ENCODE measurements around the gene MAML3.

The MAML3 gene

GRCh38 chr4:140066031-140066930, 87.7 kb downstream of the MAML3 start:
- no peak for TF ChIP-seq CTCF (IDR thresholded peaks at IDR 0.05; ENCODE audit: low read depth, low read length, missing control alignments)
- no peak for DNase-seq (ENCODE audit: extremely low read depth, low read depth)
- no peak overlapping the region for H3K4me3 ChIP-seq (replicated peaks; ENCODE audit: low read depth, low read length)

- no peak overlapping the region for H3K4me3 ChIP-seq (replicated peaks; ENCODE audit: low read depth, low read length)
- DNase-seq (ENCODE audit: extremely low read depth, low read depth), result no peak
- no peak for TF ChIP-seq CTCF (IDR thresholded peaks at IDR 0.05; ENCODE audit: low read depth, low read length, missing control alignments)
Measured at GRCh38 chr4:140065393-140065792, 88.6 kb downstream of the MAML3 start.

GRCh38 chr4:140061659-140062289, 92.2 kb downstream of the MAML3 start:
- no peak for DNase-seq (ENCODE audit: extremely low read depth, low read depth)
- H3K4me3 ChIP-seq (replicated peaks; ENCODE audit: low read depth, low read length), result no peak overlapping the region
- TF ChIP-seq CTCF (IDR thresholded peaks at IDR 0.05; ENCODE audit: low read depth, low read length, missing control alignments), result no peak

- H3K4me3 ChIP-seq (replicated peaks; ENCODE audit: low read depth, low read length), result no peak overlapping the region
- TF ChIP-seq CTCF (IDR thresholded peaks at IDR 0.05; ENCODE audit: low read depth, low read length, missing control alignments), result no peak
- no peak for DNase-seq (ENCODE audit: extremely low read depth, low read depth)
Measured at GRCh38 chr4:140061194-140061593, 92.8 kb downstream of the MAML3 start.

- no peak overlapping the region for H3K4me3 ChIP-seq (replicated peaks; ENCODE audit: low read depth, low read length)
- DNase-seq (ENCODE audit: extremely low read depth, low read depth), result no peak
- TF ChIP-seq CTCF (IDR thresholded peaks at IDR 0.05; ENCODE audit: low read depth, low read length, missing control alignments), result no peak
Measured at GRCh38 chr4:140059159-140059558, 94.8 kb downstream of the MAML3 start.

GRCh38 chr4:140057701-140058100, 96.3 kb downstream of the MAML3 start:
- no peak for TF ChIP-seq CTCF (IDR thresholded peaks at IDR 0.05; ENCODE audit: low read depth, low read length, missing control alignments)
- DNase-seq (ENCODE audit: extremely low read depth, low read depth), result no peak
- H3K4me3 ChIP-seq (replicated peaks; ENCODE audit: low read depth, low read length), result no peak overlapping the region

Data from HFF-Myc (cell line).